DND-41 (cell line): ENCODE measurements around the gene AMPH.

Experiments used
- CTCF ChIP-seq: IDR thresholded peaks from 2 replicates; pipeline ENCODE4 v1.5.1; 2012; ENCODE audit warnings: borderline replicate concordance, low read length, moderate library complexity, mild to moderate bottlenecking; ENCODE audit not compliant: poor library complexity, severe bottlenecking; ENCODE audit errors: extremely low read depth
- EZH2 ChIP-seq: IDR thresholded peaks from 3 replicates; pipeline ENCODE4 v1.6.1; 2012; ENCODE audit warnings: borderline replicate concordance, low read depth, mild to moderate bottlenecking, moderate library complexity, low read length, inconsistent platforms; ENCODE audit not compliant: severe bottlenecking

DNA sequence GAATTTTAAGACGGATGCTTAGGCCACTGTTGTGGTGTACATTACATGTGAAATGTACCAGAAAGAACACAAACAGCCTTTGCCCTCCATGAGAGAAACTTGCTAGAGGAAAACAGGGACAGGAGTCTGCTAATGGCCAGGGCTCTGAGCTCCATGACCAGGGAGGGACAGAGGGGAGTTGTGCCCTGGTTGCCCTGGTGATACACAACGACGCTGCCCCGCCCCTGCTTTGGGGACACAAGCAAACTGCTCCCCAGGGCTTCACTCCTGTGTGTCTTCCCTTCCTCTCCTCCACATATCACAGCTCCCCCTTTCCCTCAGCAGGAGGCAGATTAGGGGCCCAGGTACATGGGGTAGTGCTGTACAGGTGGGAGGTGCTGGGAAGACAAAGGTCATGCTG is 36.2 kb downstream of the AMPH start:
- TF ChIP-seq CTCF (no peak), EZH2 (no peak)
